ENCODE results near the gene ST3GAL4. TPM values are rescaled to one million over a fixed set of nuclear protein-coding genes. Genes with fewer than 3 reads are reported as not detected.

ST3GAL4 gene
- total and polyA plus RNA-seq, 2 experiments from 2014 or later, result 19.1 to 25.6 TPM

DNA sequence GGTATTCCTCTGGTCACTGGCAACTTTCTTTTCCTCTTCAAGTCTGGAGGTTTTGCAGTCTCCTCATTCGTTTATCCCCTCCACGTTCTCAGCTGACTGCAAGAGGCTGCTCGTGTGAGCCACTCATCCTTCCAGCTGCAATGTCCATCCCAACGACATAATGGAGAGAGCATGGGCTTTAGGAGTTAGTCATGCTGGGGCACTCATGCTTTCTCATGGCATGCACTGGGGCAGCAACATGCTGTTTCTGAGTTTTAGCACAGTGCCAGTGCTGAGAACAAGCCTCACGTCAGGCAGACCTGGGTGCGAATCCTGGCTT, 44.5 kb upstream of the ST3GAL4 start:
- H3K4me1 ChIP-seq (ENCODE audit: low read depth), result no peaks in the 10 kb centered on the region
- no peaks in the 10 kb centered on the region for H3K27me3 ChIP-seq
- TF ChIP-seq, protein P1, sequence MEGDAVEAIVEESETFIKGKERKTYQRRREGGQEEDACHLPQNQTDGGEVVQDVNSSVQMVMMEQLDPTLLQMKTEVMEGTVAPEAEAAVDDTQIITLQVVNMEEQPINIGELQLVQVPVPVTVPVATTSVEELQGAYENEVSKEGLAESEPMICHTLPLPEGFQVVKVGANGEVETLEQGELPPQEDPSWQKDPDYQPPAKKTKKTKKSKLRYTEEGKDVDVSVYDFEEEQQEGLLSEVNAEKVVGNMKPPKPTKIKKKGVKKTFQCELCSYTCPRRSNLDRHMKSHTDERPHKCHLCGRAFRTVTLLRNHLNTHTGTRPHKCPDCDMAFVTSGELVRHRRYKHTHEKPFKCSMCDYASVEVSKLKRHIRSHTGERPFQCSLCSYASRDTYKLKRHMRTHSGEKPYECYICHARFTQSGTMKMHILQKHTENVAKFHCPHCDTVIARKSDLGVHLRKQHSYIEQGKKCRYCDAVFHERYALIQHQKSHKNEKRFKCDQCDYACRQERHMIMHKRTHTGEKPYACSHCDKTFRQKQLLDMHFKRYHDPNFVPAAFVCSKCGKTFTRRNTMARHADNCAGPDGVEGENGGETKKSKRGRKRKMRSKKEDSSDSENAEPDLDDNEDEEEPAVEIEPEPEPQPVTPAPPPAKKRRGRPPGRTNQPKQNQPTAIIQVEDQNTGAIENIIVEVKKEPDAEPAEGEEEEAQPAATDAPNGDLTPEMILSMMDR (IDR thresholded peaks at IDR 0.05; ENCODE audit: low read depth, low read length), result no peak
- DNase-seq (ENCODE audit: low read depth in 1 of 2, low spot score in 1 of 2), result no peak
- no peak overlapping the region for H3K27ac ChIP-seq
- H3K36me3 ChIP-seq, result no peaks in the 10 kb centered on the region
- no peaks in the 10 kb centered on the region for H3K9me3 ChIP-seq (ENCODE audit: low read depth)
- no peak overlapping the region for H3K4me3 ChIP-seq

DNA sequence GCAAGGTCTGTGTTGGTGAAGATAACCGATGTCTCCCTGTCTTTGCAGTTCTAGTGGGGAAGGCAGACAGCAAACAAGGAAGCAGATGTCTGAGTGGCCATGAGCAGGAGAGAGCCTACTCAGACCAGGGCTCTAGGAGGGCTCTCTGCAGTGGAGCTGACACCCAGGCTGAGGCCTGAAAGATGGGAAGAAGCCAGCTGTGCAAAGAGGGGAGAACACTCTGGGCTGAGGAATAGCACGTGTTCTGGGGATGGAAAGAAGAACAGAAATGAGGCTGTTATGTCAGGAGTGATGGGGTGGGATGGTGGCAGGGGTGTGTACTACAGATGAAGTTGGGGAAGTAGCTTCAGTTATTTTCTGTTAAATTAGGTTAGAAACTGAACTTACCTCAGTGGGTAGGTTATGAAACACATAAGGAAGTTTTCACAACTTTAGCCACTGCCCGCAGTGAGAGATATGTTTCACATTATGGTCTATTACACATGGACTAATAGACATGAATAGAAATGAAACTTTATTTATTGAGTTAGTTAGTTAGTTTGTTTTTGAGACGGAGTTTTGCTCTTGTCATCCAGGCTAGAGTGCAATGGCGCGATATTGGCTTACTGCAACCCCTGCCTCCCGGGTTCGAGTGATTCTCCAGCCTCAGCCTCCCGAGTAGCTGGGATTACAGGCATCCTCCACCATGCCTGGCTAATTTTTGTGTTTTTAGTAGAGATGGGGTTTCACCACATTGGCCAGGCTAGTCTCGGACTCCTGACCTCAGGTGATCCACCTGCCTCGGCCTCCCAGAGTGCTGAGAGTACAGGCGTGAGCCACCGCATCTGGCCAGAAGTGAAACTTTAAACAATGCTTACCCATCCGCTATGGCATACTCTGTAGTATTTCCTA, 43.8 kb upstream of the ST3GAL4 start:
- Histone ChIP-seq H3K4me1 (ENCODE audit: low read depth) (no peaks in the 10 kb centered on the region), H3K36me3 (no peaks in the 10 kb centered on the region), H3K9me3 (ENCODE audit: low read depth) (no peaks in the 10 kb centered on the region), H3K4me3 (no peak overlapping the region), H3K27ac (no peak overlapping the region), H3K27me3 (no peaks in the 10 kb centered on the region)
- peak in 1 of 2 donors; percentile 31 for DNase-seq (ENCODE audit: low read depth in 1 of 2, low spot score in 1 of 2)
- TF ChIP-seq, protein P1 (IDR thresholded peaks at IDR 0.05; ENCODE audit: low read depth, low read length), result no peak

DNA sequence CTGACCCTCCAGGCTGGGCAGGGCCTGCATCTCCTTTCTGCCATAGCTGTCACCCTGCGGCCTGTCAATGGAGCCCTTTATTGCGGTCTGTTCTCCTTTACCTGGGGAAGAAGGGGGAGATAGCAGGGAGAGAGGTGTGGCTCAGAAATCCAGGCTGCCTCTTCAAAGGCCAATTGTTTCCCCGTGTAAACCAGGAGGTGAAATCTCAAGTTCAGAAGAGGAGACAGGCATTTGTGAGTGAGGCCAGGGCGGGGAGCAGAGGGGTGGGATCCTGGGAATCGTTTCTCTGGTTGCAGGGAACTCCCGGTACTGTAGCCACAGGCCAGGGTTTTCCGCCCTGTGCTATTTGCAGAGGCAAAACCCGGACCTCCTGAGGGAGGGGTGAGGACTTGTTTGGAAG, 42.5 kb upstream of the ST3GAL4 start:
- Histone ChIP-seq H3K4me3 (no peak overlapping the region), H3K4me1 (ENCODE audit: low read depth) (no peaks in the 10 kb centered on the region), H3K9me3 (ENCODE audit: low read depth) (no peaks in the 10 kb centered on the region)

DNA sequence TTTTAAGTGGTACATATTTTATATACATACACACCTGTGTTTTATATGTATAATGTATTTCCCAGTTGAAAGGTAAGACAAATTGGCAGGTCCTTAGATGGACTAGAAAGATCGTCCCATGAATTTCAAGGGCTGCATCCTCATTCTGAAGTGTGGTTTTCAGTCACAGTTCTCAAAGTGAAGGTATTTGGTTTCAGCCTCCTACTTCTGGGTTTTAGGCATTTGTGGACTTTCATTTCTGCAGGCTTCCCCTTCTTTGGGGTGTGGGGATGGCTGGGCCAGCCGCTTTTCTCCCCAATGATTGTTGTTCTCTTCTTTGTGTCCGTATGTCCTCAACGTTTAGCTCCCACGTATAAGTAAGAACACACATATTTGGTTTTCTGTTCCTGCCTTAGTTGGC, 41.7 kb upstream of the ST3GAL4 start:
- Histone ChIP-seq H3K27me3 (no peaks in the 10 kb centered on the region), H3K4me1 (ENCODE audit: low read depth) (no peaks in the 10 kb centered on the region), H3K27ac (no peak overlapping the region), H3K9me3 (ENCODE audit: low read depth) (no peaks in the 10 kb centered on the region), H3K4me3 (no peak overlapping the region), H3K36me3 (no peaks in the 10 kb centered on the region)
- TF ChIP-seq, protein P1 (IDR thresholded peaks at IDR 0.05; ENCODE audit: low read depth, low read length), result no peak
- DNase-seq (ENCODE audit: low read depth in 1 of 2, low spot score in 1 of 2), result no peak

More for the DNA sequence above, 42.5 kb upstream of the ST3GAL4 start:
- Histone ChIP-seq H3K27ac (no peak overlapping the region), H3K36me3 (no peaks in the 10 kb centered on the region), H3K27me3 (no peaks in the 10 kb centered on the region)
- no peak for DNase-seq (ENCODE audit: low read depth in 1 of 2, low spot score in 1 of 2)
- TF ChIP-seq, protein P1 (IDR thresholded peaks at IDR 0.05; ENCODE audit: low read depth, low read length), result no peak

DNA sequence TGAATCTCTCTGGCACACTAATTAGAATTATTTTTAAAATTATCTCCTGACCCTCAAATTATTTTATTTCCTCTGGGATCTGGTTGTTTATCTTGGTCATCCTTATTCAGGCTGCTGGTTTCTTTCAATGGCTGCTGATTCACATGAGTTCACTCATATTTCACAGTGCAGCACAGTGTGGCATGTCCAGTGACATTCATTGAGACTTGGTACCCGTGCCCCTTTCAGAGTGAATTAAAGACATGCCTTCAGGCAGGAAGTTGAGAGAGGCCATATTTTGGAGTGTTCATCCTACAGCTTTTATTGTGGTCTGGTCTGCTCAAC, 38.1 kb upstream of the ST3GAL4 start:
- no peaks in the 10 kb centered on the region for H3K9me3 ChIP-seq (ENCODE audit: low read depth)
- H3K4me1 ChIP-seq (ENCODE audit: low read depth), result no peaks in the 10 kb centered on the region
- TF ChIP-seq, protein P1 (IDR thresholded peaks at IDR 0.05; ENCODE audit: low read depth, low read length), result no peak
- DNase-seq (ENCODE audit: low read depth in 1 of 2, low spot score in 1 of 2), result no peak
- H3K27ac ChIP-seq, result no peak overlapping the region
- no peaks in the 10 kb centered on the region for H3K36me3 ChIP-seq
- no peak overlapping the region for H3K4me3 ChIP-seq
- H3K27me3 ChIP-seq, result no peaks in the 10 kb centered on the region

Data from cardiac muscle cell (in vitro differentiated cells and primary cell).